Muscle of leg (tissue), 11 donors: ENCODE data around the gene RAB34. TPM values are rescaled to one million over a fixed set of nuclear protein-coding genes. Genes with fewer than 3 reads are reported as not detected.

Source experiments
- DNase-seq: peaks from one replicate; pipeline ENCODE4 v3.0.0; 2013
- H3K27ac ChIP-seq: one replicate; pipeline ENCODE4 v1.5.1; 2013; ENCODE audit warnings: mild to moderate bottlenecking, low read length, control low read depth
- H3K27me3 ChIP-seq: one replicate; pipeline ENCODE4 v1.6.1; 2013; ENCODE audit warnings: low read length; ENCODE audit not compliant: control insufficient read depth, insufficient read depth
- H3K36me3 ChIP-seq: one replicate; pipeline ENCODE4 v1.6.1; 2013; ENCODE audit warnings: low read length; ENCODE audit not compliant: control insufficient read depth, insufficient read depth
- H3K4me1 ChIP-seq: one replicate; pipeline ENCODE4 v1.6.1; 2013; ENCODE audit warnings: low read length; ENCODE audit not compliant: control insufficient read depth, insufficient read depth
- H3K4me3 ChIP-seq: one replicate; pipeline ENCODE4 v1.5.1; 2013; ENCODE audit warnings: low read length, control low read depth
- H3K9me3 ChIP-seq: replicated peaks from 2 replicates; pipeline ENCODE4 v1.6.1; 2013; ENCODE audit warnings: low read depth, low read length; ENCODE audit not compliant: control insufficient read depth
- WGBS: methylation state at CpG from one replicate; pipeline ENCODE4 v1.1.5; 2013; ENCODE audit warnings: missing lambda C conversion rate; ENCODE audit not compliant: insufficient coverage; 5-methylcytosine and 5-hydroxymethylcytosine counted together
- polyA plus RNA-seq, 8 donors: library from polyadenylated mRNA; unstranded; fragments of 120-200 nt; gene quantifications; one replicate each; pipeline versions ENCODE4 v1.2.1 to v1.2.3, GENCODE V29; 2013; ENCODE audit warnings: inconsistent platforms in 1 of 8, low replicate concordance in 1 of 8; ENCODE audit not compliant: insufficient read length in 8 of 8, insufficient read depth in 1 of 8
- total RNA-seq: library from RNA; stranded (reverse); fragments of 120-200 nt; gene quantifications from one replicate; pipeline ENCODE4 v1.2.4, GENCODE V29; 2013

Gene RAB34
- total and polyA plus RNA-seq, 9 donors, result 67.9 to 106 (median 83.2) TPM

DNA sequence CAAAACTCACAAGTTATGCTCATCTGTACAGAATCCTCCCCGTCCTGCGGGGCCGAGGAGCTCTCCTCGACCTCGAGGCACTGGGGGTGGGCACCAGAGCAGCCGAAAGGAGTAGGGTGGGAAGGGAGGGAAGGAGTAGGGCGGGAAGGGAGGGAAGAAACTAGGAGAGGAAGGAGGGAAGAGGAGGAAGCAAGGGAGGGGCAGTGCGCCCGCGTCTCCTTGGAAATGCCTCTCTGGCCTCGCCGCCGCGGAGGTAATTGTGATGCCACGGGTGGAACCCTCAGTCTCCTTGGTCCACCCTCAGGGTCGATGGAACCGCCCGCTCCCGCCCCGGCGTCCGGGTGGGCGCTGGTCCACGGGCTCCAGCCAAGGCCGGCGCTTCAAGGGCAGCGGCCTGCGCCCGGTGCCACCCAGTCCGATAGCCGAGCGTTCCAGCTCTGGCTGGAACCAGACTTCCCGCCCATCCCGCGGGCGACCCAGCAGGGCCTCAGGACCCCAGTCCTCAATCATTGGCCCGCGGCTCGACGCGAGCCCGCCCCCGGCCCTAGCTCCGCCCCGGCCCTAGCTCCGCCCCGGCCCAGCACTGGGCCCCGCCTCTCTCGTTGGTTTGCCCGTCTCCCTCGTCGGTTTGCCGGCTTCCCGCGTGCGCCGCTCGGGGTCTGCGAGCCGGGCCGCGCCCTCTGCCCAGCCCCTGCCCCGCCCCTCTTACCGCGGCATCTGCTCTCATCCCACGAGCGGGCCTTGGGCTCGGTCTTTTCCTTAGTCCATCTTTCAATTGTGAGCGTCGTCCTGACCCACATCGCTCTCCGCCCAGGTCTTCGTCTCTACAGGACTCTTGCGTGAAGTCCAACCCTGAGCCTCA, 6.6 kb downstream of the RAB34 start:
- DNase-seq, result peak; percentile 95
- Histone ChIP-seq H3K9me3 (no peaks in the 10 kb centered on the region), H3K27ac (peak overlapping the region; percentile 97), H3K4me3 (peak overlapping the region; percentile 59), H3K36me3 (peaks cover 29% of the 10 kb centered on the region), H3K27me3 (no peaks in the 10 kb centered on the region), H3K4me1 (peaks cover 32% of the 10 kb centered on the region)
- WGBS, result under 1% methylated on average over 68 of the region's 74 CpGs

- Histone ChIP-seq H3K4me3 (no peak overlapping the region), H3K27me3 (no peaks in the 10 kb centered on the region), H3K4me1 (peaks cover 20% of the 10 kb centered on the region), H3K27ac (no peak overlapping the region), H3K9me3 (no peaks in the 10 kb centered on the region), H3K36me3 (peaks cover 36% of the 10 kb centered on the region)
- WGBS, result 73% methylated on average over 1 of the region's 2 CpGs
- no peak for DNase-seq
Measured at GRCh38 chr17:28707339-28707720, 10.3 kb downstream of the RAB34 start.

DNA sequence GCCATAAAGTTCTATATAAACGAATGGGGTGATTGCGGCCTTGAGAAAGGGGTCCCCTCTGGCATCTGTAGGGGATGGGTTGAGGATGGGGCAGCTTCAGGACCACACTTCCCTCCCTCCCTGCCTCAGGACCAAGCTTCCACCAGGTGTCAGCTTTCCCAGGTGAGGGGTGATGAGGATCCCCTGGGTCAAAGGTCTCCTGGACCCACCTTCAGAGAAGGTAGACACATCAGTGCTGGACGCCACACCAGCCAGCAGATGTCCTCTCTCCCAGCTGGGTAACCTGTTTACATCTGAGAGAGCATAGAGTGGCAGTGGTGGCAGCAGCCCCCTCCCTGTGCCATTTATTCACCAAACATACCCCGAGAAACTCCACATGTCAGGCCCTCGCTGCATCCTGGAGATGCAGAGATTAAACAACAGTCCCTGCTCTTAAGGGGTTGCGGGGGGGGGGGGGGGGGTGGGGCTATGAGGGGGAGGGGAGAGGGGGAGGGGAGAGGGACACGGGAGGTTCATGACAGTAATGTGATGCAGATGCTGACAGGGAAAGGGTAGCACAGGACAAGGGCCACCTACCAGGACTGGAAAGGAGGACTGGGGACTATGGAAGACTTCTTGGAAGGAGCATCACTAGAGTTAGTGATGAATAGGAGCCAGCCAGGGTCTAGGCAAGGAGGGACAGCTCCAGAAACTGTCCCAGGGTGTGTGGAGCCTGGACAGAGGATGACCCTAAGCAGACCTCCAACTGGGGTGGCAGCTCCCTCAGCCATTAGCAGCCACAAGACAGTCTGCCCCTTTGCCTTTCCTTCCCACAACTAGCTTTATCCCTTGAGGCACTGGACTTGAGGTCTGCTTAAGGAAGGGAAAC, 11.0 kb downstream of the RAB34 start:
- no peaks in the 10 kb centered on the region for H3K27me3 ChIP-seq
- H3K4me1 ChIP-seq, result peaks cover 14% of the 10 kb centered on the region
- no peaks in the 10 kb centered on the region for H3K9me3 ChIP-seq
- DNase-seq, result no peak
- H3K27ac ChIP-seq, result no peak overlapping the region
- no CpG with 5 or more reads among the region's 7 CpGs for WGBS
- H3K4me3 ChIP-seq, result no peak overlapping the region
- H3K36me3 ChIP-seq, result peaks cover 43% of the 10 kb centered on the region

- H3K4me1 ChIP-seq, result peaks cover 10% of the 10 kb centered on the region
- DNase-seq, result no peak
- 79% methylated on average over 4 of the region's 10 CpGs for WGBS
- H3K36me3 ChIP-seq, result peaks cover 51% of the 10 kb centered on the region
- no peaks in the 10 kb centered on the region for H3K27me3 ChIP-seq
- no peak overlapping the region for H3K27ac ChIP-seq
- H3K4me3 ChIP-seq, result no peak overlapping the region
- no peaks in the 10 kb centered on the region for H3K9me3 ChIP-seq
Measured at GRCh38 chr17:28705728-28706334, 11.8 kb downstream of the RAB34 start.

DNA sequence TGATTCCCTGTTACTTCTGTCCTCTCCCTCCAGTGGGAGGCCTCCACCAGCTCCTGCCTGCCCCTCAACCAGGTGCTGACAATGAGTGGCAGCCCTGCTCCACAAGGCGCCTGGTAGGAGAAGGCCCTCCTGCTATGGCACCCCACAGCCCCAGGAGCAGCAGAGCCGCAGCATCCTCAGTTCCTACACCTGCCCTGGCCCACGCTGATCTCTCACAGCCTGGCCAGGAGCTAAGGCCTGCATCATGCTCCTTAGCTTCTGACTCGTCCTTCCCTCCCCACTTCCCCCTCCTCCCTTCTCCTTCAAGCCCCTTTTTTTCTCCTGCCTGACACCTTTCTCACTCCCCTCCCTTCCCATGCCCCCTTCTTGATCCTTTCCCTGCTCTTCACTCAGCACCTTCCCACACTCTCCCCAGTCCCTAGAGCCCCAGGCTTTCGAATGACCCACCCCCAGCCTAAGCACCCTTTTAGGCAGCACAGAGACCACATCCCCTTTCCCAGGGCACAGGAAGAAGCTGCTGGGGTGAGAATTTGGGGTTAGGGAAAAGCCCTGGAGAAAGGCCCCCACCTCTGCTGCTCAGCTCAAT, 12.5 kb downstream of the RAB34 start:
- Histone ChIP-seq H3K36me3 (peaks cover 58% of the 10 kb centered on the region), H3K4me1 (peaks cover 5% of the 10 kb centered on the region), H3K27me3 (no peaks in the 10 kb centered on the region), H3K4me3 (no peak overlapping the region), H3K9me3 (no peaks in the 10 kb centered on the region), H3K27ac (no peak overlapping the region)
- WGBS, result 63% methylated on average over 4 of the region's 5 CpGs
- DNase-seq, result no peak

GRCh38 chr17:28704219-28704858, 13.3 kb downstream of the RAB34 start:
- Histone ChIP-seq H3K27ac (no peak overlapping the region), H3K36me3 (peaks cover 66% of the 10 kb centered on the region), H3K4me3 (no peak overlapping the region), H3K9me3 (no peaks in the 10 kb centered on the region), H3K27me3 (no peaks in the 10 kb centered on the region), H3K4me1 (no peaks in the 10 kb centered on the region)
- 78% methylated on average over 9 of the region's 14 CpGs for WGBS
- no peak for DNase-seq

DNA sequence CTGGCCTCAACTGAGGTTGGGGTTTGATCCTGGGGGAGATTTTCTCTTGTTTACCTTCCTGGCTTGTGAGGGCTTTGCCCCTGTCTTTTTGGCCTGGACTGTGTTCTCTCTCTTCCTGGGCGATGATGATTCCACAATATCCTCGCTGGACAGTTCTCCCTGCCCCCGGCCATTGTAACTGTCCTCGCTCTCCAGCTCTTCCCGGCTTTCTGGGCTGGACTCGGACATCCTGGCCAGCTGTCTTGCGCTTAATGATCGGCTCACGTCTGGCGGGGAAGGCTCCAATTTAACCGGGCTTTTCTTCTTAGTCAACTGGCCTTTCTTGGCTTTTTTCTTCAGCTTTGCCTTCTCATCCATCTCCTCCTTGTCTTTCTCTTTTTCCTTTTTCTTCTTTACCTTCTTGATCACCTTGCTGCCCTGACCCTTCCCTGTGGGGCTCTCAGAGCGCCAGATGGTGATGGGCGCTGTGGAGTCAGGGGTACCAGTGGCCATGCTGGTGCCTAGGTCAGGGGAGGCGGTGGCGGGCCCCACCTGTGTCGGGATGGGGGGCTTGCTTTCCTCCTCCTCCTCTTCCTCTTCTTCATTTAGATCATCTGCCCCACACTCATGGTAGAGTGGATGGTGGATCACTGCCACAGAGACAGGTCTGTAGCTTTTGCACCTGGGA, 14.0 kb downstream of the RAB34 start:
- Histone ChIP-seq H3K27me3 (no peaks in the 10 kb centered on the region), H3K4me3 (no peak overlapping the region), H3K27ac (no peak overlapping the region), H3K9me3 (no peaks in the 10 kb centered on the region), H3K36me3 (peaks cover 73% of the 10 kb centered on the region), H3K4me1 (no peaks in the 10 kb centered on the region)
- WGBS, result 68% methylated on average over 11 of the region's 16 CpGs
- no peak for DNase-seq

DNA sequence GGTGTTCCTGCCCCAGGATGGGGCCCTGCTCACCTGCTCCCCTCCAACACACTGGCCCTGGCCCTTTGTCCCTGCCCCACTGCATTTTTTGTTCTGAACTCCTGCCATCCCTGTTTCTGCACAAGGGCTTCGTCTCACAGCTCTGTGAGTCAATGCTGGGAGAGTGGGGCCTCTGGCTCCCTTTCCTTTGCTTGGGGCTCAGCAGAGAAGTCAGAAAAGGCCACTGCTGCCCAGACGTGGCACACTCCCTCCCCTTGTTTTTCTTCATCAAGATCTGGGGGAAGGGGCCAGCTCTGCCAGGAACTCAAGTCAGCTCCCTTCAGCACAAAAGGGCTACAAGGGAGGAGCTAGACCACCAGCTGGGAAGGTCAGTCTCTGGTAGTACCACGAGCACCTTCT, 14.9 kb downstream of the RAB34 start:
- H3K27ac ChIP-seq, result no peak overlapping the region
- no peak overlapping the region for H3K4me3 ChIP-seq
- DNase-seq, result no peak
- 73% methylated on average over 2 of the region's 3 CpGs for WGBS
- no peaks in the 10 kb centered on the region for H3K9me3 ChIP-seq
- peaks cover 82% of the 10 kb centered on the region for H3K36me3 ChIP-seq
- no peaks in the 10 kb centered on the region for H3K27me3 ChIP-seq
- no peaks in the 10 kb centered on the region for H3K4me1 ChIP-seq

- peaks cover 88% of the 10 kb centered on the region for H3K36me3 ChIP-seq
- WGBS, result 83% methylated on average over 8 of the region's 10 CpGs
- H3K27ac ChIP-seq, result no peak overlapping the region
- no peaks in the 10 kb centered on the region for H3K27me3 ChIP-seq
- no peaks in the 10 kb centered on the region for H3K9me3 ChIP-seq
- DNase-seq, result no peak
- H3K4me3 ChIP-seq, result no peak overlapping the region
- H3K4me1 ChIP-seq, result no peaks in the 10 kb centered on the region
Measured at GRCh38 chr17:28702026-28702751, 15.5 kb downstream of the RAB34 start.
